Activated CD8-positive, alpha-beta memory T cell treated with anti-CD3 and anti-CD28 coated beads for 36 hours (primary cell): ENCODE results near the gene KRTDAP. TPM values are rescaled to one million over a fixed set of nuclear protein-coding genes. Genes with fewer than 3 reads are reported as not detected.

Experiments used
- CTCF ChIA-PET: fragments of 350-600 bp; sonication (Branson Sonifier 250); formaldehyde crosslinking; loops from one replicate; lab custom pipeline; 2021; ENCODE audit warnings: antibody characterized with exemption; lab: Charles Lee
- POLR2A ChIA-PET: fragments of 350-600 bp; sonication (Branson Sonifier 250); formaldehyde crosslinking; loops from one replicate; lab custom pipeline; 2021; ENCODE audit warnings: antibody characterized with exemption; lab: Charles Lee
- total RNA-seq, 2 experiments: library from RNA; stranded (reverse); gene quantifications; one replicate each; pipeline ENCODE4 v1.2.3, GENCODE V29; 2021

Gene KRTDAP
- total RNA-seq, 2 experiments from 2014 or later = not detected

GRCh38 chr19:35516310-35516709, 26.0 kb upstream of the KRTDAP start:
- ChIA-PET POLR2A (no interaction called here), CTCF (interaction anchor here (0.9 kb wide), 1 partner anchor 10 kb away, joined by 5 read pairs; no protein-coding TSS in a partner anchor)

DNA sequence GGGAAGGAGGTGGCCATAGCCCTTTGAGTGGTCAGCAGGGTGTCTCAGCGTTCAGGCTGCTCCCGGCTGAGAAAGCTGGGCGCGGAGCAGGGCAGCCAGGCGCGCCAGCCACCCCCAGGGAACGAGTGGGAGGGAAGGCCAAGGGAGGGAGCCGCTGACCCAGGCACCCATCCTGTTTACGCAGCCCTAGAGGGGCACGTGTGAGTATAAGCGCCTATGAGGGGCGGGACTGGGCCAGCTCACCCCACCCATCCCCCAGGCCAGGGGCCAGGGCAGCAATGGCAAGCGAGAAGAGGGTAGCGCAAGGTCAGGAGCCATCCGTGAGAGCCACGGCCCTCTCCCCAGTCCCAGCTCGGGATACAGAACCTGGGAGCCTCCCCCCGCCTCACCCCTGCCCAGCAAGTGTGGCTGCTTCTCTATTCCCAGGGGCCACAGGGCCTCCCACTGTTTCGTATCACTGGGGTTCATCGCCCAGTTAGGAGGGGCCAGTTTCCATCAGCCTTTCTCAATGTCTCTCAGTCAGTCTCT, 24.1 kb upstream of the KRTDAP start:
- ChIA-PET POLR2A (no interaction called here), CTCF (interaction anchor here (0.8 to 1.6 kb wide), 2 partner anchors 17 to 77 kb away, joined by 3 read pairs; no protein-coding TSS in a partner anchor)

DNA sequence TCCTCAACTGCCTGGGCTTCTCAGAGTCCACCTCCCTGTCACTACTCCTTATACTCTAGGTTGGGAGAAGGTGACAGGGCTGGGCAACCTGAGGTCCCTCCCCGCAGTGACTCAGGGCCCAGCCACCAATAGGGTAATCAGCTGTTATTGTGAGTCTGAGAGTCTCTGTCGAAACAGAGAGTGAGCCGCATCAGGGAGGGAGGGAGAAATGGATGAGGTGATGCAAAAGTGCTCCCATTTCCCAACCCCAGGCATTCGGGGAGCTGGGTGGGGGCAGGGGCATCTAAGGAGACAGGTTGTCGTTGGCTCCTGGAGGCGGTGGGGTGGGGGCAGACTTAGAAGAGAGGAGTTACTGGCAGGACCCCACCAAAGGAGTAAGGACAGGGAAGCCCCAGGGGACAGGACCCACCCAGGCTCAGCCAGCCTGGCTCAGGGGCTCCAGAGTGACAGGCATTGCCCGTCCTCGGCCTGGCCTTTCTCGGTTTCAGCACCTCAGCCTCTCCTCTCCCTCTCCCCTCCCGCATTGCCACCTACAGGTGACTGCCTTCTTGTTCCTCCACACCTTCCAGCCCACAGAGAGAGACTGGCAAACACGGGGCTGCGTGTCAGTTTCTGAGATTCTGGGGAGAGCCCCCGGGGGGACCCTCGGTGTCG, 23.5 kb upstream of the KRTDAP start, which contains the start of gene DMKN:
DMKN (minus strand) TSS at position 22 of the 654 bp plus-strand sequence. CDS start 174 bp downstream, outside the sequence.
- CTCF ChIA-PET = interaction anchor here (0.6 to 1.6 kb wide), 2 partner anchors 16 to 36 kb away, joined by 3 read pairs; no protein-coding TSS in a partner anchor
- POLR2A ChIA-PET = interaction anchor here (0.6 kb wide), 1 partner anchor 31 kb away, joined by 3 read pairs; no protein-coding TSS in a partner anchor

DNA sequence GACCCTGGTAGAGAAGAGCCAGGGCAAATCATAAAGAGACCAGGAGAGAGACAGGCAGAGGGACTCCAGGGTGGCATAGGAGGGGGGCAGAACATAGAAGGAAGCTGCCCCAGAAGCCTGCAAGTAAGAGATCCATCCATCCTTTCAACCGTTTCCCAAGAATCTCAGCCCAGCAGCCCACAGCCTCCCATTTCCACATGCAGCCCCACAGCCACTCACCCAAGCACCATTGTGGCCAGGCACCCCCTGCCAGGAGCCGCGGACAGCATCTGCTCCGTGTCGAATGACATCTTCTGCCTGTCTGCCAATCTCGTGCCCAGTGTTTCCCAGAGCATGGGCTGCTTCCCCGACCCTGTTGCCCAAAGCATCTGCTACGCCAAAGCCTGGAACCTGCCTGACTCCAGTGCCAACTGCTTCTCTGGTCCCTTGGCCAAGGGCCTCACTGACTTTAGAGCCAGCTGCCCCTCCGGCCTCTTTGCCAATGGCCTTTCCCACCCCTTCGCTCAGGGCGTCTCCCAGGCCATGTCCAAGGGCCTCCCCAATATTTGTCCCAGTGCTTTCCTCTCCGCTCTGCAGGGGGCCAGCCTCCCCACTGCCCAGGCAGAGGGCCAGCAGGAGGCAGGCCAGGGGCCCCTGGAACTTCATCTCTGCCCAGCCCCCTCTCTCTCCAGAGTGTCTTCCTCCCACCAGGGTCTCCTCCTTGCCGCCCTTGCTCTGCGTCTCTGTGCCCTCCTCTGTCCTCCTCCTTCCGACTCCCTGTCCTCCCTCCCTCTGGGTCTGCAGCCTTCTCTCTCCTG, 22.8 kb upstream of the KRTDAP start:
- POLR2A ChIA-PET = interaction anchor here (0.6 kb wide), 1 partner anchor 31 kb away, joined by 3 read pairs; no protein-coding TSS in a partner anchor
- CTCF ChIA-PET = interaction anchor here (0.6 kb wide), 2 partner anchors 37 to 68 kb away, joined by 3 read pairs; no protein-coding TSS in a partner anchor

DNA sequence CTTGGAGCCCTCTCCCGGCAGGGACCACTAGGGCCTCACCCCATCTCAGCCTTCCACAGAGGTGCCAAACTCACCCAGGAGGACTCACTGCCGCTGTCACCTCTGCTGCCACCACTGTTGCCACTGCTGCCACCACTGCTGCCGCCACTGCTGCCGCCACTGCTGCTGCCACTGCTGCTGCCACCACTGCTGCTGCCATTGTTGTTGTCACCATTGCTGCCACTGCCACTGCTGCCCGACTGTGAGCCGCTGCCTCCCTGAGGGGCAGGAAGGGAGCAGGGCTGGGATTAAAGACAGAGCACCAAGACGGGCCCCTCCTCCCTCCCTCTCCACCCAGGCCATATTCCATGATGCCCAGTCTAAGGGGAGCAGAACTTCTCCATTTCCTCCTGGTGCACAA, 21.1 kb upstream of the KRTDAP start:
- CTCF ChIA-PET = interaction anchor here (1.6 to 2.0 kb wide), 6 partner anchors 25 to 101 kb away, joined by 3 to 10 read pairs (median 6); partner anchors contain the start of gene HAUS5
- POLR2A ChIA-PET = interaction anchor here (1.0 kb wide), 1 partner anchor 137 kb away, joined by 3 read pairs; the partner anchor contains the start of gene COX6B1

DNA sequence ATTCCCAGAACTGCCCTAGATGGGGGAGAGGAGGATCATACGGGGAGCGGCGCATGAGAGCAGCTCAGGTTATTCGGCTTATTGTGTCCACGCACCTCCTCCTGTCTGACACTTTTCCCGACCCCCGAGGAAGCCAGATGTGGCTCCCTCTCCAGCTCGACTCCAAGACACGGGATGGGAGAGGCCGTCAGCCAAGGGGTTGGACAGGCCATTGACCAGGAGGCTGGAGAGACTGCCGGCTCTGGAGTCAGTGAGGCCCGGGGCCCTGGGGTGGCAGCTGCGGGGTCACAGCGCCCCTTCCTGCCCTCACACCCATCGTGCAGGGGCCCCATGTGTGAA, 20.3 kb upstream of the KRTDAP start:
- POLR2A ChIA-PET = interaction anchor here (1.0 kb wide), 1 partner anchor 137 kb away, joined by 3 read pairs; the partner anchor contains the start of gene COX6B1
- CTCF ChIA-PET = interaction anchor here (0.7 to 2.0 kb wide), 17 partner anchors 15 to 191 kb away, joined by 3 to 12 read pairs (median 3); partner anchors contain the start of genes FFAR1 and HAUS5

GRCh38 chr19:35509861-35510625, 19.8 kb upstream of the KRTDAP start:
- CTCF ChIA-PET = interaction anchor here (0.6 to 2.1 kb wide), 19 partner anchors 15 to 190 kb away, joined by 3 to 12 read pairs (median 3); partner anchors contain the start of genes FFAR1 and HAUS5
- POLR2A ChIA-PET = no interaction called here

GRCh38 chr19:35509018-35509652, 18.9 kb upstream of the KRTDAP start:
- ChIA-PET POLR2A (no interaction called here), CTCF (interaction anchor here (1.1 to 2.1 kb wide), 7 partner anchors 14 to 189 kb away, joined by 3 to 12 read pairs (median 8); no protein-coding TSS in a partner anchor)

DNA sequence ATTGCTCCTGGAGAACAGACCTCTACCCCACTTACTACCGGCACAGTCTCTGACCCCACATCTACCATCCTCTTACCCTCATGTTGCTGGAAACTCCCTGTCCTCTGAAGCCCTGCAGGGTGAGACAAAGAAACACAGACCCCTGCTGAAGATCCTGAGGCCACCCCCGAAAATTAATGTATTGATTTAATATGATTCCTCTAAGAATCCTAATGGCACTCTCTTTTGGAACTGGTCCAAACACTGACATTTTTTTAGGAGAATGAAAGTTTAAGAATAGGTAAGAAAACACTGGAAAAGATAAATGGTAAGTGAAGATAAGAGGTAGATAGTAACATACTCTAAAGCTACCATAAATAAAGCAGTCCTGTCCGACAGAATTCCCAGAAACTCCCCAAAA, 17.9 kb upstream of the KRTDAP start:
- POLR2A ChIA-PET = no interaction called here
- CTCF ChIA-PET = interaction anchor here (0.6 to 2.1 kb wide), 4 partner anchors 13 to 155 kb away, joined by 4 to 8 read pairs (median 6); no protein-coding TSS in a partner anchor

DNA sequence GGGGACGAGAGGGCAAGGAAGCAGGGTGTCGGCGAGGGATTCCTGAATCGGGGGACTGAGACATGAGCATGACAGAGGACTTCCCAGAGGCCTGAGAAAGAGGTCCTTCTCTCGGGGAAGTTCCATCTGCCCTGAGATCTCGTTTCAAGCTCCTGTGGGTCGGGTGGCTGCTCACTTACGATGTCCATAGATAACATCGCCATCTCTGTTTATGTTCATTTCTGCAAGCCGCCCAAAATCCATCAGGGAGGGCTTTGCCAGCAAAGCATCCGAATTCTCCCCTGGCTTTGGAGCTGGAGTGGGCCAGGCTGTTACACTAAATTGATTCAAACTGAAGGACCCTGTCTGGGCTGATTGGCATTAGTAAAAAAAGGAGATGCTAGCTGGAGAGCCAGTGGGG, 17.3 kb upstream of the KRTDAP start:
- POLR2A ChIA-PET = no interaction called here
- CTCF ChIA-PET = interaction anchor here (0.6 to 2.0 kb wide), 4 partner anchors 12 to 90 kb away, joined by 3 to 8 read pairs (median 5); no protein-coding TSS in a partner anchor

- POLR2A ChIA-PET = no interaction called here
Measured at GRCh38 chr19:35506011-35506410, 15.7 kb upstream of the KRTDAP start.

GRCh38 chr19:35502751-35503150, 12.5 kb upstream of the KRTDAP start:
- CTCF ChIA-PET = interaction anchor here (1.5 kb wide), 1 partner anchor 34 kb away, joined by 3 read pairs; no protein-coding TSS in a partner anchor
- POLR2A ChIA-PET = no interaction called here

More at GRCh38 chr19:35506011-35506410, 15.7 kb upstream of the KRTDAP start:
- CTCF ChIA-PET = interaction anchor here (1.2 to 1.7 kb wide), 4 partner anchors 9 to 153 kb away, joined by 3 to 6 read pairs (median 4); no protein-coding TSS in a partner anchor

- CTCF ChIA-PET = no interaction called here
- POLR2A ChIA-PET = no interaction called here
Measured at GRCh38 chr19:35501684-35502083, 11.4 kb upstream of the KRTDAP start.

GRCh38 chr19:35500611-35501010, 10.3 kb upstream of the KRTDAP start:
- POLR2A ChIA-PET = no interaction called here
- CTCF ChIA-PET = no interaction called here

- CTCF ChIA-PET = no interaction called here
- POLR2A ChIA-PET = no interaction called here
Measured at GRCh38 chr19:35498984-35499527, 8.8 kb upstream of the KRTDAP start.

- ChIA-PET POLR2A (no interaction called here), CTCF (no interaction called here)
Measured at GRCh38 chr19:35498220-35498619, 8.0 kb upstream of the KRTDAP start.

DNA sequence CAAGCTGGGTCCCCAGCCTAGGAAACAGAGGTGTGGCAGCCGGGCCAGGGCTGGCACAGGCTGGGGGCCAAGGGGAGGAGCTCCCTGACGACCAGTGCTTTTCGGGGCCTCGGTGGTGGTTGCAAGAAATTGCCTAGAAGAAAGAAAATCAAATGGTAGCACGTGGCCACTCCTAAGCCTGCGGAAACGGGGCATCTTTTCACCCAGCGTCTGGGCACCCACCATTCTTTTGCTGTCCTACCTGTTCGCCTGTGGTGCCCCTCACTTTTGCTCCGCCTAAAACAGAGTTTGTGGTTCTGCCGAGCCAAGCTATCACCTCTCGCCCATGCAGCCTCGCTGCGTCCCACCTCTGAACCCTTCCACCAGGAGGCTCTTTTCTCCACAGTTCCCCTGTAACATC, 7.1 kb upstream of the KRTDAP start:
- ChIA-PET CTCF (interaction anchor here (0.6 to 1.0 kb wide), 3 partner anchors 9 to 145 kb away, joined by 3 read pairs; no protein-coding TSS in a partner anchor), POLR2A (no interaction called here)
